HEK293T (cell line): Measurements from ENCODE around the gene KCNT1.

Source experiments
- ARNT ChIP-seq: fragments of 450-650 bp; IDR thresholded peaks from 2 replicates; pipeline ENCODE4 v1.6.1; 2017; ENCODE audit warnings: mild to moderate bottlenecking
- CTBP1 ChIP-seq: fragments of 450-650 bp; IDR thresholded peaks from 2 replicates; pipeline ENCODE4 v1.6.1; 2016; ENCODE audit warnings: borderline replicate concordance
- ELF4 ChIP-seq: fragments of 450-650 bp; IDR thresholded peaks from 2 replicates; pipeline ENCODE4 v1.6.1; 2017; ENCODE audit warnings: antibody characterized with exemption
- FOXA1 ChIP-seq: fragments of 450-650 bp; IDR thresholded peaks from 2 replicates; pipeline ENCODE4 v1.6.1; 2016; ENCODE audit warnings: mild to moderate bottlenecking
- FOXM1 ChIP-seq: fragments of 450-650 bp; IDR thresholded peaks from 2 replicates; pipeline ENCODE4 v1.6.1; 2017; ENCODE audit warnings: mild to moderate bottlenecking, borderline replicate concordance
- L3MBTL2 ChIP-seq: fragments of 450-650 bp; conservative IDR thresholded peaks from 2 replicates; pipeline ENCODE4 v1.6.1; 2016; ENCODE audit warnings: mild to moderate bottlenecking
- NFRKB ChIP-seq: fragments of 450-650 bp; IDR thresholded peaks from 2 replicates; pipeline ENCODE4 v1.6.1; 2016; ENCODE audit warnings: mild to moderate bottlenecking, moderate library complexity
- SUZ12 ChIP-seq: fragments of 450-650 bp; IDR thresholded peaks from 2 replicates; pipeline ENCODE4 v1.6.1; 2016; ENCODE audit warnings: mild to moderate bottlenecking
- TARDBP ChIP-seq: fragments of 450-650 bp; IDR thresholded peaks from 2 replicates; pipeline ENCODE4 v1.6.1; 2016
- ZNF384 ChIP-seq: fragments of 450-650 bp; IDR thresholded peaks from 2 replicates; pipeline ENCODE4 v1.6.1; 2016
- TF ChIP-seq, protein P1 (sequence below): fragments of 450-650 bp; IDR thresholded peaks from 2 replicates; pipeline ENCODE4 v1.6.1; 2016

DNA sequence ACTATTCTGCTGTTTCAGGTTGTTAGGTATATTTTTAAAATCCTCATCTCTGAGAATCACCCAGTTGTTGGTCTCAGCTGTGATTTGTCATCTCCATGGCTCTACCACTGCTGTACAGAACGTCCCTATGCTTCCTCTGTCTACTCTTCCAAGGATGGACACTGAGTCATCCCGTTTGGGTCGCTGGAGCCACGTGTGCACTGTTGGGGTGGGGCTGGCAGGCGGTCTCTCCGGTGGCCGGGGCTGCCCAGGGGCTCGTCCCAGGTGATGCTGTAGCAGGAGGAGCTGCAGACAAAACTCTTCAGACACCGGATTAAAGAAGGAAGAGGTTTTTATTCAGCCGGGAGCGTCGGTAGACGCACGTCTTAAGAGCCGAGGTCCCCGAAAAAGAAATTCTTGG is 21.9 kb upstream of the KCNT1 start:
- TF ChIP-seq SUZ12 (no peak), FOXA1 (no peak), TARDBP (no peak), ELF4 (no peak), ARNT (no peak), CTBP1 (no peak), ZNF384 (no peak), NFRKB (no peak), L3MBTL2 (no peak), FOXM1 (no peak)
- TF ChIP-seq, protein P1, sequence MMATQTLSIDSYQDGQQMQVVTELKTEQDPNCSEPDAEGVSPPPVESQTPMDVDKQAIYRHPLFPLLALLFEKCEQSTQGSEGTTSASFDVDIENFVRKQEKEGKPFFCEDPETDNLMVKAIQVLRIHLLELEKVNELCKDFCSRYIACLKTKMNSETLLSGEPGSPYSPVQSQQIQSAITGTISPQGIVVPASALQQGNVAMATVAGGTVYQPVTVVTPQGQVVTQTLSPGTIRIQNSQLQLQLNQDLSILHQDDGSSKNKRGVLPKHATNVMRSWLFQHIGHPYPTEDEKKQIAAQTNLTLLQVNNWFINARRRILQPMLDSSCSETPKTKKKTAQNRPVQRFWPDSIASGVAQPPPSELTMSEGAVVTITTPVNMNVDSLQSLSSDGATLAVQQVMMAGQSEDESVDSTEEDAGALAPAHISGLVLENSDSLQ, result no peak
